Ecto neural progenitor cell (in vitro differentiated cells): ENCODE data around the gene PAM.

Experiments
- DNase-seq: peaks from one replicate; pipeline ENCODE4 v3.0.0-alpha.2; 2018; ENCODE audit warnings: low spot score

Gene PAM

DNA sequence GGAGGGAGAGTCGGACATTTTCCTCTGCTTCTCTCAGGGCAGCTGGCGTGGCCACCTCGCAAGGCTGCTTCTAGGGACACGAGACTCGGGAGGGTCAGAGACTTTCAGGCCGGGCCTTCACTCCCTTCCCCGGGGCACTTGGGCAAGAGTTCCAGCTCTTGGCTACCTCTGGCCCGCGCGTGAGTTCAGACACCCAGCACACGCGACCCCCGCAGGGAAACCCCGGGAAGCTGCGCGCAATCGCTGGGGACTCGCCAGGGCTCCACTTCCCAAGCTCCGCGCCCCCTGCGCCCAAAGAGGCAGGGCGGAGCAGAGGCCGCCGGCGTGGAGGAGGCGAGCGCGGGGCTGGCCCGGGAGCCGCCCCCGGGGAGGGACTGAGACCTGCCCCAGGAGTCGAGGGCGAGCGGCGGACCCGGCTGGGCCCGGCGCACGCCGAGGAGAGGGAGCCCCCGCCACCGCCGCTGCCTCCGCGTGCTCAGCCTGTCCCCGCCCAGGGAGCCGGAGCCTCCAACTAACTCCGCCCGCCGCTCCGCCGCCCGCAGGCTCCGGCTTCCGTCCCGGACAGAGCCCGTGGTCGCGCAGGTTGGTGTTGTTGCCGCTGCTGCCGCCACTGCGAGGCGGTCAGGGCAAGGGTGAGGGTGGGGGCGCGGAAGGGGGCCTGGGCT lies at the start of gene PAM:
TSS of gene PAM (plus strand) at position 539 of the 665 bp plus-strand sequence. CDS start 110,891 bp downstream, outside the sequence.
- peak; percentile 90 for DNase-seq

DNA sequence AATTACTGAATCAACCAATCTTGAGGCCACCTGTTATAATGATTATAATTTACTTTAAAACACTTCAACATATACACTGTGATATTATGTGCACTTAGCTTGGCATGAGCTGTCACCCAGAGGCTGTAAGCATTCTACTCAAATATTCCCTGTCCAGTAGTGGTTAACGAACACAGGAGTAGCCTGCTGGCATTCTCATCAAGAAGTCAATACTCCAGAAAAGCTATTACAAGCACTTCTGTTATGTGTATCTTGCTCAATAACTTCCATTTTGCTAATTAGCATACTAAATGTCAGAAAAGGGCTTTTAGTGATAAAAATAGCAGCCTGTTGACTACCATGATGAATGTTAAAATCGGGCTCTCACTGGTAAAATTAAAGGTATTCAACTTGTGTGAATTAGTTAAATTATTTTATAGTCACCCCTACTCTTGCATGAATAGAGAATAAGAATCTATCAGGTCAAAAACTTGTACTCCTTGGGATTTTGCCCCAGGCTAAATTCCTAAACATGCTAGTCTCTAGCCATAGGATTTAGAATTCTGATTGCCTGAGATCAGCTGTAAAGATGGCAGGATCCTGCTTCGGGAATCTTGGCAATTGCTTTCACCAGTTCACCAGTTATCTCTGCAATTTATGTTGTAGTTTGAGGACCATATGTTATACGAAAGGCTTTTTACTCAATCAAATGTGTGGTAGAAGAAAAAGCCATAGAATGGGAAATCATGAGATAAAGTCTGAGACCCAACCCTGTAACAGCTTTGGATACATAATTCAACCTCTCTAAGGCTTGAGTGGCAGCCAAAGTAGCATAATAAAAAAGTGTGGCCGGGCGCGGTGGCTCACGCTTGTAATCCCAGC lies 43.4 kb upstream of the PAM start:
- no peak for DNase-seq

DNA sequence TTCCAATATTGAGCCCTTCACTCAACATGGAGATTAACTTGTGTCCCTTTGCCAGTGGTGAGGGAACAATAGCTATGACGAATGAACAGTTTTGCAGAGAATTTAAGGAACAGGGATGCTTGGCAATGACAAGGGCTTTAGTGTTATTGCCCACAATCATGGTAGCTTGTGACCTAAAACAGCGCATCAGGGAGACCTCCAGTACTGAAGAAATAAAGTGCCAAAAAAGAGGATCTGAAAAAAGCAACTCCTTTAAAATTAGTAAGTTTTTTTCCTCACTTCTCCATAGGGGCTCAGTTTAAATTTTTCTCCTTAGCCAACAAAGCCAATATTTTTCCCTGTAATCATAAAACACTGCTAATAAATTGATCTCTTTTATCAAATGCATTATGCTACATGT lies 41.8 kb upstream of the PAM start:
- no peak for DNase-seq

DNA sequence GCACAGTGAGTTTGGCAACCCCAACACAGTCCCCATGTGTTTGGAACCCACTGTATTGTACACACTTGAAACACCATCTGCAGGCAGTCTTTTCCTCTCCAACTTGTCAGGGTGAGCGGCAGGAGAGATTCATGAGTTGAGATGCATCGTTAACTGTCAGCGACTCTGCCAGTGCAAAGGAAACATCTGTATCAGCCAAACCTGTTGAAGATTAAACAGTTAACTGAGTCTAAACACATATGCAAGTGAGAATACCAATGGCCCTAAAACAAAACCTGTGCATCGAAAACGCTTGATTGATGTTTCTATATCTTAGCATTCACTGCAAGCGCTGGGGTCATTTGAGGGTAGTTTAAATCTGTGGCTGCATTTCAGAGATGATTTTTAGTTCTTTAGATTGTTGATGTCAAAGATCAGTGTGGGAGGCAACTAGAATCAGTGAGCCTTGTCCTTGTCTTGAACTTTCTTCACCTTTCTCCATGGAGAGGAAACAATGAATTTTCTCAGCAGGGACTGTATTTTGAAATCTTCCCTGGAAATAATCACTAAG lies 41.3 kb upstream of the PAM start:
- no peak for DNase-seq

DNA sequence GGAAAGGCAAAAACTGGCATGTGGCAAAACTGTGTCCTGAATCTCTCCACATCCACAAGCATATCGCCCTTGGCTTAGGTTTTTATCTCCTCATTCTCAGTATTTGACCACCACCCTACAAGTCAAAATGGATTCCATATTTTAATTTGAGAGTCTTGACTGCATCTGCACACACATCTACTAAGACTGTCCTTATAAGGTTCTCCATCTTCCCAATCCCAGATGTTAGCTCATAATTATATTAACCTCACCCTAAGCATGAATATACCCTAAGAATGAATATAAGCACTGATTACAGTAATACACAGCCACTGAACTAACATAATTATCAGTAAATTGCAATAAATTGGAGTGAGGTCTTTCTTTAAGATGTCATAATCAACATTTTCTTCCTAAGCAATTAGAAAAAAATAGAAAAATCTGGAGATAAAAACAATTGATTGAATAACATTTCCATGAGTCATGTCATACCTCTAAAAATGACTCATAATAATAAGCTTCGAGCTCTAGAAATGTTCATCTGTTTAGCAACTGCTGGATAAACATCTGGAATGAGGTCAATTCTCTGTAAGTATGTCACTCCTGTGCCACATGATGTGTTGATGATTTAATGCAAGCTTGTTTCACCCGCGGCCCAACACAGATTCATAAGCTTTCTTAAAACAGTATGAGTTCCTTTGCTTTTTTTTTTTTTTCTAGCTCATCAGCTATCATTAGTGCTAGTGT lies 39.9 kb upstream of the PAM start:
- no peak for DNase-seq

DNA sequence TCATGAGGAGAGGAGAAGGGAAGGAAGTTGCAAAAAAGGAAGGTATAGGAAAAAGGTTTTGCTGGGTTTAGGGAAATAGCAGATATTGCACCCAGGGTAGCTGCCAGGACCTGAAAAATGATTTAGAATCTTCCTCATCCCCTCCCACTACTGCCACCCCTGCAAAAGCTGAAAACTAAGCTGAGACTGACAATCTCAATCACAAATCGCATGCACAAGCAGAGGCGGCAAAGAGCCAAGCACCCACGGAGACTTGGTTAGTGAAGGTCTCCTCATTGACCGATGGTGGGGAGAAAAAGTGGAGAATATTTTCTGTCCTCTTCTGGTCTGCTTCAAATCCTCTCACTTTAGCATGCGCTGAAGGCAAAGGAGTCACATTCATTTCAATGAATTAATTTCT lies 39.1 kb upstream of the PAM start:
- DNase-seq, result no peak

DNA sequence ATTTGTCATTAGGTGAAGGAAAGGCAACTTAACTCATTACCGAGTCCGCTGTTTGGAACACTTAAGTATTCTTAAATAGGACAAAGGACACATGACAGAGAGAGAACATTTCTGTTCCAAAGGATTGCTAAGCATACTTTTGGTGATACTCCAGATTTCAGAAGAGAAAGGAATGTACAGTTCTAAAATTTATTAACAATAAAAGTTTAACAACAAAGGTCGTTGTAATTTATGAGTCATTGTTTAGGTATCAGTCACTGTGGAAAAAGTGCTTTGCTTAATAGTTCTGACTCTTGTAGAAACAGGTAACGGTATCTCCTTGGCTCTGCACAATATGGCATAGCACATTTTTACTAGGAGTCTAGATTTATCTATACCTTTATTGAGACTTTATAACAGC lies 36.3 kb upstream of the PAM start:
- no peak for DNase-seq

DNA sequence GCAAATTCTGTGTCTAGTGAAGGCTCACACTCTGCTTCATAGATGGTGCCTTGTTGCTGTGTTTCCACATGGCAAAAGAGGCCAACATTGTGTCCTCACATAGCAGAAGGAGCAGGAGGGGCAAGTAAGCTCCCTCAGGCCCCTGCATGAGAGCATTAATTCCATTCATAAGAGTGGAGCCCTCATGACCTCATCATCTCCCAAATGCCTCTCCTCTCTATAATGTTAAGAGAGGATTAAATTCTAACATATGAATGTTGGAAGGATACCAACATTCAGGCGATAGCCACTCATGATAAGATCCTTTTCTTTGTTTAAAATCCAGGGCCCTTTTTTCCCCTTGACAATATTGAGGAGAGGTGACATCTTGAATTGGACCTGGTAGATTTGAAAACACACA lies 35.2 kb upstream of the PAM start:
- no peak for DNase-seq

DNA sequence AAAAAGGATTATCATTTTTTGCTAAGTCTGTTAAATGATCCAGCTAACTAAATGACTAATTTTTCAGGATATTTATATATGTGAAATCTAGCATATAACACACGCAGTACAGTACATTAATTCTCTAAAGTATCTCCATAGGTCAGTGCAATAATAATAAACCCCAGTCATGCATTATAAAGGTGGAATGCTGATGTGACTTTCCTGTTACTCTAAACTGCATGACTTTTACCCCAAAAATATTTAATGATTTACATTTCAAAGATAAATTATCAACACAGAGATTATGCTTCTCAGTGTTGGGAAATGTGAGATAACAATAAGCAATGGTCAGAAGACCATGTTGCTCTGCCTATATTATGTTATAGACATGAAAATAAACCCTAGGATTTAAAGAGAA lies 34.1 kb upstream of the PAM start:
- DNase-seq, result no peak

DNA sequence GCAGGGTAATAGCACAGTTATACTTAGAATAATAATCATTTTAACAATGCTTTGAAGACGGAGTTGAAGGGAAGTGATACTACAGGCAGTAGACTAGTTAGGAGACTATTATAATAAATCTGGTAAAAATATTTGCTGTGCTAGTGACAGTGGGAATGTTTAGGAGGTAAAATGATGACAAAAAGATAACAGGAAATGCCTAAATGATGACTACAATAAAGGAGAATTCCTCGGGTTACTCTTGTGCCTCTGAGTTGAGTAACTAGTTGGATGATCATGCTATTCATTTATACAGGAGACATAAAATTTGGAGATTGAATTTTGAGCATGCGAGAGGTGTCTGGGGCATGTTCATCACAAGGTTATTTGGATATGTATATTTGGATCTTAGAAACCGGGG lies 32.2 kb upstream of the PAM start:
- DNase-seq, result no peak

DNA sequence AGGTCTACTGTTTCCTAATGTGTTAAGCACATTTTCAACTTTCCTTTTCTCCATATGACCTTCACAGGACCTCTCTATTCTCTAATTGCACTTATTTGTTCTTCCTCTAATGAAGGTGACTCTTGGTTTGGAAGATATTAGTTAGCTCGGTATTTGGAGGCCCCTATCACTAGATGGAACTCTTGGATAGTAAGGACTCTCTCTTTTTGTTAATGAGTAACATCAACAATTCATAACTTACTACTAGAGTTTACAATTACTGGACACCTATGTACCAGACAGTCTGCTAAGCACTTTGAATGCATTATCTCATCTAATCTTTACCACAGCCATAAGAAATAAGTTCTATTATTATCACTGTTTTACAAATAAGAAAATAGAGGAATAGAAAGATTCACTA lies 23.4 kb upstream of the PAM start:
- DNase-seq, result no peak

DNA sequence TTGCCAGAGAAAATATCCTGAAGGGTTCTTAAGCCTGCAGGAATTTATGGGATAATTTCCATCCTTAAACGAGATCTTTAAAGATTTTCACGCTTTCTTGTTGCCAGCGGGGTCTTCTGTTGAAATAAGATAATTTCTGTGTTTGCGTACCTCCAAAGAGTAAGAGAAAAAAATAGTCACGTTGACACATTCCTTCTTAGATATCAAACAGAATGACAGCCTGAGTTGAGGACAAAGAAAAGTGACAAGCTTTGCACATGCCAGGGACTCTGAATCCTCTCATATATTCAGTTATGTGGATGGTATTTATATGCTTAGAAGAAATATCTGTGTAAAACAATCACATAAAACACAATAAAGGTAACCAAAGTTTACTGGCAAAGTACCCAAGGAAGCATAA lies 21.6 kb upstream of the PAM start:
- no peak for DNase-seq

DNA sequence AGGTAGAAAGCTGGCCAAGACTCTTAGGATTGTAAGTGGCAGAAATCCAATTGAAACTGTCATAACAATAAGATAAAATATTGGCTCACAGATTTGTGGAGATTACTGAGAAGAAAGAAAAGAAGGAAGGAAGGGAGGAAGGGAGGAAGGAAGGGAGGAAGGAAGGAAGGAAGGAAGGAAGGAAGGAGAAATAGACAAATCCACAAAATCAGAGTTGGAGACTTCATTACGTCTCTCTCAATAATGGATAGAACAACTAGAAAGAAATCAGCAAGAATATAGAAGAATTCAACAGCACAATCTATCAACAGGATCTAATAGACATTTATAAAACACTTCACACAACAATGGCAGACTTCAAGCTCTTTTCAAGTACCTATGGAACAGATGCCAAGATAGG lies 17.9 kb upstream of the PAM start:
- no peak for DNase-seq

DNA sequence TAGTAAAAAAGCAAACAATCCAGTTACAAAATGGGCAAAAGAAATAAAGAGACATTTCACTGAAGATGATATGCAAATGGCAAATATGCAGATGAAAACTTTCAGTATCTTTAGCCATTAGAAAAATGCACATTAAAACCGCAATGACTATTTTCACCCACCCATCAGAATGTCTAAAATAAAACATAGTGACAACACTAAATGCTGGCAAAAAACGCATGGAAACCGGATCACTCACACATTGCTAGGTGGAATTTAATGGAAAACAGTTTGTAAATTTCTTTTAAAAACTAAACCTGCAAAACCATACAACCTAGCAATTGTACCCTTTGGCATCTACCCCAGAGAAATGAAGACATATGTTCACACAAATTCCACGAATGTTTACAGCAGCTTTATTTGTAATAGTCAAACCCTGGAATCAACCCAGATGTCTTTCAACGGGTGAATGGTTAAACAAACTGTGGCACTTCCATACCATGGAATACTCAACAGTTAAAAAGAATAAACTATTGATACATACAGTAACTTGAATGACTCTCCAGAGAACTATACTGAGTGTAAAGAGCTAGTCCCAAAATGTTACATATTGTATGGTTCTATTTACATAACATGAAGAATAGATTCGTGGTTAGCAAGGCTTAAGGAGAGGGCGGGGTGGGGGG lies 17.2 kb upstream of the PAM start:
- DNase-seq, result no peak

DNA sequence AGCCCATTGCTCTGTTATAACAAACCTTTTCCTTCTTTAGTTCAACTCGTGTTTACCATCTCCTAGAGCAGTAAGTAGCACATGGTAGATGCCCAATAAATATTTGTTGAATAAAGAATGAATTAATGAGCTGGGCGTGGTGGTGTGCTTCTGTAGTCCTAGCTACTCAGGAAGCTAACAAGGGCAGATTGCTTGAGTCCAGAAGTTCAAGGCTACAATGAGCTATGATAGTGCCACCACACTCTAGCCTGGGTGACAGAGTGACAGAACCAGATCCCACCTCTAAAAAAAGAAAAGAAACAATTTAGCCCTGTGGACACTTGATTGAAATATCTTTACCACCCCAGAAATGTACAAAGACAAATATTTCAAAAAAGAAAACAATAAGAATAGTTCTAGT lies 14.6 kb upstream of the PAM start:
- DNase-seq, result no peak

DNA sequence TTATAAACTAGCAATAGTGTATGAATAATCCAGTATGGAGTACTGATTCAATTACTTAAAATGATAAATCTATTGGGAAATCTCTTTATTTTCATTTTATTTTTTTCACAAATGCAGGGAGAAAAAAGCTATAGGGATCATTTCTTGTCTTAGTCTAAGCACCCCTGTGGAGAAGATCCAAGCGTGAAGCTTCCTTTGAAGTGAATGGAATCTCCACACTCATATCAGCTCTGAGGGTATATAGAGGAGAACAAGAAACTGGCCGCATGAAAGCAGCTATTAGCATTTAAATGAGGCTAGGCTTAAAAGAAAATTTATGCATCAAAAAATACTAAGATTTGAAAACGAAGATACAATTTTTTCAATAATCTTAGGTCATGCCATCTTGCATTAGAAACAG lies 12.9 kb upstream of the PAM start:
- DNase-seq, result no peak

DNA sequence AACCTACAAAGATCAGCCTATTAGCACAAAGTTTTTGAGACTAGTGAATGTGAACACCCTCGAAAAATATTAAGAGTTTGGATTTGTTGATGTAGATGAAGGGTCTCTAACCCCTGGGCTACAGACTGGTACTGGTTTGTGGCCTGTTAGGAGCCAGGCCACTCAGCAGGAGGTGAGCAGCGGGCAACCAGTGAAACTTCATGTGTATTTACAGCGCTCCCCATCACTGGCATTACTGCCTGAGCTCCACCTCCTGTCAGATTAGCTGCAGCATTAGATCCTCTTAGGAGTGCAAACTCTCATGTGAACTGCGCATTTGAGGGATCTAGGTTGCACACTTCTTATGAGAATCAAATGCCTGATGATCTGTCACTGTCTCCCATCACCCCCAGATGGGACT lies 11.2 kb upstream of the PAM start:
- no peak for DNase-seq

DNA sequence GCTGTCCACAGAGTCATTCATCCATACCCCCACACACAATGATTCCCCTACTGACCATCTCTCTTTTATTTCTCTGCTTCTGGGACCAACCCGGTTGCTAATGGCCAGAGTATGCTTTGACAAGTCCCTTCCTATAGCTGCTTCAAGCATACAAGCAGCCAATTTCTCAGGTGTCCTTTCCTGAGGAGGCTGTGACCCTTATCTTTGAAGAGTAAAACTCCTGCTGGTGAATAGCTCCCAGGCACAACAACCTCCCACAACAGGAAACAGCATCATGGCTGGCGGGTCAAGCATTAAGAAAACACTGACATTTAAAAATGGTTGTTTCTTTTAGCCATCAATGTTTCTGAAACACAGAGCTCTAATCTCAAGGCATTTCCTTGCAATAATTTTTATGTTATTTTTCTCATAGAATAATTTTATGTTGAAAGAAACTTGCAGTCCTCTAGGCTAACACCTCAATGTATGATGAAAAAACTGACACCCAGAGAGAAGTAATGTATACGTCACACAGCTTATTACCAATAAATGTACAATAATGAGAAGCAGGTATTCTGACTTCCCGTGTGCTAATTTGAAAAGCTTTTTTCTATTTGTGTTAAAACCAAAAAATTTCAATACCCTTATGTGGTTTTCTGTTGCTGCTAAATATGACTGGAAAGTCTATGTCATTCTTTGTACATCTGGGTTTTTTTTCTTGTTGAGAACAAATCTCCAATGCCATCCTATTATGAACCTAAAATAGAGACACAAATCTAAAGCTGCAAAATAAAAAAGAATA lies 7.5 kb upstream of the PAM start:
- no peak for DNase-seq

DNA sequence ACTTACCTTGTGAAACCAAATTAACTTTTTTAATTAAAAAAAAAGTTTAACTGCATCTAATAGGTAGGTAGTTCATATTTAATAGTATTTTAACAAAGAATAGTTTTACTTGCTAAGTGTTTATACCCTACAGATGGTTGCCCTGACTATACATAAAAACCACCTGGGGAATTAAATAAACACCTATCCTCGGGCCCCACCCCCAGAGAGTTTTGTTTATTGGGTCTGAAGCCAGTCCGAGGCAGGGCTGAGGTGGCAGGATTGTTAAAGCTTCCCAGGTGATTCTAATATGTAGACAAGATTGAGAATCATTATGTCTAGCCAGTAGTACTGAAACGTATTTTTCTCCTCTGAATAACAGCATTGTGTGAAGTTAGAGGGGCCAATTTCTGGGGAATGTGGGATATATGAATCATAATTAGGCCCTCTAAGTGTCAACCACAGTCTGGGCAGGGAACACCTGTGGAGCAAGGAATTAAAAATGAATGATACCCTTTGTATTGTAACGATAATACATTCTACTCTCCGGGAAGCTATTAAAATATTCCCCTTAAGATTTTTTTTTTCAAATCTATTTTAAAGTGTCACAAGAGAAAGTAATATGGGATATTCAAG lies 5.6 kb upstream of the PAM start:
- DNase-seq, result no peak

DNA sequence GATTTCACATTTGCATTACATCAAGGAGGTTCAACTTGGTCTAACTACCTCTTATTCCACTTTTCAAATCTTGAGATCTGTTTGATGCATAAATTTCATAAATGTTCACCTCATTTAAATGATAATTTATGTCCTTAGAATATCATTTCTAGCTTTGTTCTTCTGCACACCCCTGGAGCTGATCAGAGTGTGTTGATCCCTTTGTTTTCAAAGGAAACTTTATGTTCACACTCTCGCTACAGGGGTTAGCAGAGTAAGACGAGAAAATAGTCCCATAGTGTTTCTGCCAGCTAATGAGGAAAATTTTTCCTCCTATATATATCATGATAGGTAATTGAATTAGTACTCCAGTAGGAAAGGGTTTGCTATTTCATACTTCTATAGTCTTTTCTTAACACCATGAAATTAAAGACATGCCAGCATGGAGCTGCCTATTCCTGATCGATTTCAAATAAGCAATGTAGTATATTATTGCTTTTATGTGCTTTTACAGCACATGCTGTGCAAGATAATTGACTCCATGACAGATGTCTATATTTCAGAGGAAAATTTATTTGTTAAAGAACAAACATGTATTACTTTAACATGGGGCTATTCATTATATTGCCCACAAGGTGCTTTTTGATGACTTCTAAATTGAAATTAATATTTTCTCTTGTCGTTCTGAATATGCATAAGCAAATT lies 4.8 kb upstream of the PAM start:
- no peak for DNase-seq
